IMR-90 (cell line): Measurements from ENCODE around the gene SLC22A16. TPM values are rescaled to one million over a fixed set of nuclear protein-coding genes. Genes with fewer than 3 reads are reported as not detected.

Experiments used
- ATAC-seq: fragments of 200-7000 bp; cut with Tn5 transposase; 2 replicates; pipeline ENCODE4 v1.9.1; 2020; ENCODE audit warnings: low read depth, mild to moderate bottlenecking, moderate library complexity
- BruUV-seq: library from RNA; stranded (reverse); fragments of 400-500 nt; replicated peaks from 2 replicates; lab custom pipeline; 2021; lab: Mats Ljungman, UMichigan
- CTCF ChIA-PET: fragments of 300-600 bp; formaldehyde crosslinking; extraction: SDS; loops from one replicate; lab custom pipeline; 2021; ENCODE audit warnings: antibody characterized with exemption; lab: Yijun Ruan, JAX
- POLR2A ChIA-PET: fragments of 300-600 bp; sonication (Branson Sonifier 250); formaldehyde crosslinking; loops from one replicate; lab custom pipeline; 2022; ENCODE audit warnings: antibody characterized with exemption; ENCODE audit not compliant: unreplicated experiment; lab: Charles Lee
- DNase-seq: peaks from one replicate; pipeline ENCODE4 v3.0.0; 2013
- H2AFZ ChIP-seq: replicated peaks from 2 replicates; pipeline ENCODE3; 2013; ENCODE audit warnings: low read length, mild to moderate bottlenecking; ENCODE audit not compliant: poor library complexity
- H2AK5ac ChIP-seq: 2 replicates; pipeline ENCODE4 v1.6.1; 2013; ENCODE audit warnings: low read depth, low read length, inconsistent platforms
- H2AK9ac ChIP-seq: replicated peaks from 2 replicates; pipeline ENCODE3; 2013; ENCODE audit warnings: mild to moderate bottlenecking, low read depth, low read length, moderate library complexity; ENCODE audit not compliant: poor library complexity
- H2BK120ac ChIP-seq: 2 replicates; pipeline ENCODE4 v1.6.1; 2013; ENCODE audit warnings: low read depth, low read length, inconsistent platforms
- H2BK15ac ChIP-seq: 3 replicates; pipeline ENCODE4 v1.6.1; 2013; ENCODE audit warnings: low read depth, low read length, inconsistent platforms
- H2BK20ac ChIP-seq: 2 replicates; pipeline ENCODE4 v1.6.1; 2013; ENCODE audit warnings: low read depth, mild to moderate bottlenecking, inconsistent platforms, low read length, moderate library complexity
- H2BK5ac ChIP-seq: 2 replicates; pipeline ENCODE4 v1.6.1; 2013; ENCODE audit warnings: mild to moderate bottlenecking, low read depth, low read length, inconsistent platforms; ENCODE audit not compliant: poor library complexity, severe bottlenecking
- H3K14ac ChIP-seq: replicated peaks from 2 replicates; pipeline ENCODE4 v1.6.1; 2013; ENCODE audit warnings: low read depth, low read length, inconsistent platforms
- H3K18ac ChIP-seq: 2 replicates; pipeline ENCODE4 v1.6.1; 2013; ENCODE audit warnings: low read depth, low read length, control low read depth
- H3K23ac ChIP-seq: 2 replicates; pipeline ENCODE4 v1.6.1; 2013; ENCODE audit warnings: low read depth, low read length, inconsistent platforms
- H3K27ac ChIP-seq: 2 replicates; pipeline ENCODE4 v1.5.1; 2013; ENCODE audit warnings: mild to moderate bottlenecking, control low read depth, low read length; ENCODE audit not compliant: insufficient read depth
- H3K27me3 ChIP-seq: 2 replicates; pipeline ENCODE4 v1.6.1; 2013; ENCODE audit warnings: low read length; ENCODE audit not compliant: control insufficient read depth, insufficient read depth
- H3K36me3 ChIP-seq: 2 replicates; pipeline ENCODE4 v1.6.1; 2013; ENCODE audit warnings: low read length, mixed read lengths; ENCODE audit not compliant: control insufficient read depth, insufficient read depth
- H3K4ac ChIP-seq: 2 replicates; pipeline ENCODE4 v1.6.1; 2013; ENCODE audit warnings: low read depth, low read length, inconsistent platforms
- H3K4me1 ChIP-seq: 2 replicates; pipeline ENCODE4 v1.6.1; 2013; ENCODE audit warnings: low read length, mixed read lengths; ENCODE audit not compliant: control insufficient read depth, insufficient read depth
- H3K4me2 ChIP-seq: 2 replicates; pipeline ENCODE4 v1.6.1; 2013; ENCODE audit warnings: low read depth, mild to moderate bottlenecking, control low read depth, low read length, moderate library complexity
- H3K4me3 ChIP-seq: 2 replicates; pipeline ENCODE4 v1.5.1; 2013; ENCODE audit warnings: low read depth, mild to moderate bottlenecking, control low read depth, low read length, moderate library complexity; ENCODE audit not compliant: insufficient read depth
- H3K56ac ChIP-seq: 2 replicates; pipeline ENCODE4 v1.6.1; 2013; ENCODE audit warnings: low read length, inconsistent platforms; ENCODE audit not compliant: insufficient read depth; ENCODE audit errors: extremely low read depth
- H3K79me1 ChIP-seq, 2 experiments: 2 replicates each; pipeline ENCODE4 v1.6.1; 2013; ENCODE audit warnings: low read length in 2 of 2, inconsistent platforms in 1 of 2, low read depth in 1 of 2
- H3K9ac ChIP-seq: 2 replicates; pipeline ENCODE4 v1.6.1; 2013; ENCODE audit warnings: low read depth, low read length, control low read depth
- H3K9me1 ChIP-seq: 2 replicates; pipeline ENCODE4 v1.6.1; 2013; ENCODE audit warnings: low read length, inconsistent platforms; ENCODE audit not compliant: insufficient read depth
- H3K9me3 ChIP-seq: 2 replicates; pipeline ENCODE4 v1.6.1; 2013; ENCODE audit warnings: low read length; ENCODE audit not compliant: control insufficient read depth, insufficient read depth
- H4K20me1 ChIP-seq: 2 replicates; pipeline ENCODE4 v1.6.1; 2013; ENCODE audit warnings: low read length, inconsistent platforms; ENCODE audit not compliant: insufficient read depth
- H4K5ac ChIP-seq: 2 replicates; pipeline ENCODE4 v1.6.1; 2013; ENCODE audit warnings: mild to moderate bottlenecking, low read depth, low read length, control low read depth
- H4K8ac ChIP-seq, 2 experiments: 2 replicates each; pipeline ENCODE4 v1.6.1; 2013; ENCODE audit warnings: low read depth in 2 of 2, low read length in 2 of 2, control low read depth in 1 of 2, inconsistent platforms in 1 of 2
- H4K91ac ChIP-seq: 2 replicates; pipeline ENCODE4 v1.6.1; 2013; ENCODE audit warnings: low read depth, low read length, inconsistent platforms; ENCODE audit not compliant: insufficient read depth
- BHLHE40 ChIP-seq: fragments of 150-350 bp; IDR thresholded peaks from 2 replicates; pipeline ENCODE4 v1.6.1; 2016; ENCODE audit warnings: mild to moderate bottlenecking, low read depth, low read length
- CEBPB ChIP-seq: IDR thresholded peaks from 2 replicates; pipeline ENCODE4 v1.6.1; 2012; ENCODE audit warnings: low read depth, low read length, improper control_type of control experiment
- POLR2A ChIP-seq: IDR thresholded peaks from 2 replicates; pipeline ENCODE4 v1.6.1; 2012; ENCODE audit warnings: mild to moderate bottlenecking, low read depth, low read length
- RFX5 ChIP-seq: IDR thresholded peaks from 2 replicates; pipeline ENCODE4 v1.8.0; 2012; ENCODE audit warnings: low read depth, mild to moderate bottlenecking, low read length, moderate library complexity
- SMC3 ChIP-seq: fragments of 150-350 bp; IDR thresholded peaks from 2 replicates; pipeline ENCODE4 v1.6.1; 2016; ENCODE audit warnings: low read depth, mild to moderate bottlenecking, antibody characterized with exemption, low read length, moderate library complexity
- WGBS, 2 experiments: methylation state at CpG; one replicate each; pipeline versions ENCODE4 v1.1.5 to v1.1.7; 2013; ENCODE audit warnings: missing lambda C conversion rate in 2 of 2; ENCODE audit not compliant: insufficient read length in 1 of 2; ENCODE audit errors: extremely low coverage in 2 of 2; 5-methylcytosine and 5-hydroxymethylcytosine counted together
- dilution Hi-C: fragments of 300-500 bp; cut with HindIII; formaldehyde crosslinking; loops from one replicate; pipeline ENCODE4 v1.14.3; 2018; ENCODE audit warnings: low sequenced_read_pairs; ENCODE audit not compliant: unreplicated experiment
- in situ Hi-C: fragments of 300-500 bp; cut with MboI; formaldehyde crosslinking; loops from 3 replicates; pipeline ENCODE4 v1.14.3; 2019; ENCODE audit warnings: low sequenced_read_pairs, inconsistent platforms, mixed read lengths
- intact Hi-C: fragments of 100-400 bp; cut with micrococcal nuclease; formaldehyde crosslinking; loops from 2 replicates; pipeline ENCODE4 v1.10.0; 2022
- polyA plus RNA-seq, 3 experiments: library from polyadenylated mRNA; depleted of rRNA; stranded (reverse); fragments of >200 nt; gene quantifications; 2 replicates each; pipeline ENCODE4 v1.2.3, GENCODE V29; 2012; ENCODE audit warnings: low replicate concordance in 1 of 3
- total RNA-seq: library from RNA; depleted of rRNA; stranded (reverse); fragments of >200 nt; gene quantifications from 2 replicates; pipeline ENCODE4 v1.2.3, GENCODE V29; 2012
- TF ChIP-seq, protein P1 (sequence below): conservative IDR thresholded peaks from 2 replicates; pipeline ENCODE4 v1.5.1; 2012; ENCODE audit warnings: mild to moderate bottlenecking, low read depth, low read length, improper control_type of control experiment

SLC22A16 gene
- total and polyA plus RNA-seq, 2 of the 4 experiments (the other 2 are of a cell fraction): not detected

DNA sequence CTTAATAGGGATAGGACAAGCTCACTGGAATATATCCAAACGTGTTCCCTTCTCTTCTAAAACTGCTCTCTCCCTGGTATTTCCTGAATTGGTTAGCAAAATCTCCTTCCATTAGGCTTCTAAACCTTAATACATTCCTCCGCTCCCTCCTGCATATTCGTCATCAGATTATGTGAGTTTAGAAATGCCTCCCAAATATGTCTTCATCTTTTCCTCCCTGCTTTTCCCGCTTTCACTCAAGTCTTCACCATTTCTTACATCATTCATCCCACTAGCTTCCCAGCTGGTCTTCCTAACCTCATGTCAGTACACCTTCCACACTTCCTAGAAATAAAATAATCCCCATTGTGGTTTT is 26.9 kb downstream of the SLC22A16 start:
- Histone ChIP-seq H2BK15ac (no peak overlapping the region), H2BK20ac (no peak overlapping the region), H3K36me3 (no peaks in the 10 kb centered on the region), H3K56ac (no peak overlapping the region), H3K4me1 (no peaks in the 10 kb centered on the region), H2BK120ac (no peak overlapping the region), H3K4ac (no peak overlapping the region), H2AK9ac (no peak overlapping the region), H3K14ac (no peak overlapping the region), H3K4me2 (no peak overlapping the region), H4K5ac (no peak overlapping the region), H2AK5ac (no peak overlapping the region), H3K9me3 (no peaks in the 10 kb centered on the region), H4K20me1 (no peaks in the 10 kb centered on the region), H2AFZ (no peak overlapping the region), H3K9ac (no peak overlapping the region), H3K9me1 (no peaks in the 10 kb centered on the region), H4K8ac (no peak overlapping the region), H3K79me1 (no peaks in the 10 kb centered on the region), H3K4me3 (no peak overlapping the region), H3K27ac (no peak overlapping the region), H3K27me3 (peaks cover 10% of the 10 kb centered on the region), H2BK5ac (no peak overlapping the region), H3K18ac (no peak overlapping the region), H4K91ac (no peak overlapping the region), H3K23ac (no peak overlapping the region)
- ChIA-PET CTCF (no interaction called here), POLR2A (no interaction called here)
- TF ChIP-seq BHLHE40 (no peak), SMC3 (no peak), CEBPB (no peak), RFX5 (no peak), POLR2A (no peak)
- TF ChIP-seq, protein P1, sequence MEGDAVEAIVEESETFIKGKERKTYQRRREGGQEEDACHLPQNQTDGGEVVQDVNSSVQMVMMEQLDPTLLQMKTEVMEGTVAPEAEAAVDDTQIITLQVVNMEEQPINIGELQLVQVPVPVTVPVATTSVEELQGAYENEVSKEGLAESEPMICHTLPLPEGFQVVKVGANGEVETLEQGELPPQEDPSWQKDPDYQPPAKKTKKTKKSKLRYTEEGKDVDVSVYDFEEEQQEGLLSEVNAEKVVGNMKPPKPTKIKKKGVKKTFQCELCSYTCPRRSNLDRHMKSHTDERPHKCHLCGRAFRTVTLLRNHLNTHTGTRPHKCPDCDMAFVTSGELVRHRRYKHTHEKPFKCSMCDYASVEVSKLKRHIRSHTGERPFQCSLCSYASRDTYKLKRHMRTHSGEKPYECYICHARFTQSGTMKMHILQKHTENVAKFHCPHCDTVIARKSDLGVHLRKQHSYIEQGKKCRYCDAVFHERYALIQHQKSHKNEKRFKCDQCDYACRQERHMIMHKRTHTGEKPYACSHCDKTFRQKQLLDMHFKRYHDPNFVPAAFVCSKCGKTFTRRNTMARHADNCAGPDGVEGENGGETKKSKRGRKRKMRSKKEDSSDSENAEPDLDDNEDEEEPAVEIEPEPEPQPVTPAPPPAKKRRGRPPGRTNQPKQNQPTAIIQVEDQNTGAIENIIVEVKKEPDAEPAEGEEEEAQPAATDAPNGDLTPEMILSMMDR: no peak
- dilution Hi-C loops: no loop called here
- 87% methylated on average over 3 of the region's 4 CpGs; no CpG with 5 or more reads in 1 of the 2 experiments for WGBS, 2 experiments
- ATAC-seq (no peak), DNase-seq (no peak)
- intact Hi-C loops: no loop called here
- in situ Hi-C loops: no loop called here
- BruUV-seq: no TSS peak
